Suprapubic skin (tissue), 4 donors: ENCODE results near the gene METTL15.

Experiments used
- CTCF ChIP-seq, 2 donors: fragments of 200-600 bp in 1 of 2; fragments of 450-650 bp in 1 of 2; sonication (generic) in 1 of 2; IDR thresholded peaks; one replicate each; pipeline ENCODE4 v1.5.1; 2016 to 2019; ENCODE audit warnings: antibody characterized with exemption in 2 of 2, mild to moderate bottlenecking in 1 of 2, moderate library complexity in 1 of 2
- EP300 ChIP-seq: sonication (generic); formaldehyde crosslinking; IDR thresholded peaks from one replicate; pipeline ENCODE4 v1.6.1; 2017; ENCODE audit warnings: antibody characterized with exemption
- POLR2A ChIP-seq, 2 donors: fragments of 450-650 bp; IDR thresholded peaks; one replicate each; pipeline ENCODE4 v1.6.1; 2017; ENCODE audit warnings: antibody characterized with exemption in 2 of 2, mild to moderate bottlenecking in 2 of 2, moderate library complexity in 2 of 2
- POLR2AphosphoS5 ChIP-seq, 3 donors: sonication (generic); formaldehyde crosslinking; IDR thresholded peaks; one replicate each; pipeline ENCODE4 v1.6.1; 2017; ENCODE audit warnings: antibody characterized with exemption in 3 of 3

DNA sequence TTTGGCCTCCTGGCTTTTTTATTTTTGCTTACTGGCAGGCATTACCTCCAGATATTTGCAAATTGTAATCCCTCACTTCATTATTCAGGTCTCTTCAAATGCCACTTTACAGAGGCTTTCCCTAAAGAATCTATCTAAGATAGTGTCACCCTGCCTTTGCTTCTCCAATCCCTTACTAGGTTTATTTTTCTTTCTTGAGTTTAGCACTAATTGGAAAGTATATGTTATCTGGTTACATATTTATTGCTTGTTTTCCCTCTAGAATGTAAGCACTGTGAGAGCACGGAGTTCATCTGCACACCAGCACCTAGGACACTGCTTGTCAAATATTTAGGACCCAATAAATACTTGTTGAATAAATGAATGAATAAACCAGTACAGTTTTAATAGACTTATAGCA lies 3.8 kb upstream of the METTL15 start:
- TF ChIP-seq CTCF (IDR thresholded peaks at IDR 0.05) (no peak), POLR2AphosphoS5 (IDR thresholded peaks at IDR 0.05) (no peak), EP300 (no peak), POLR2A (IDR thresholded peaks at IDR 0.05) (no peak)
